Astrocyte of the cerebellum (primary cell): ENCODE data around the gene COL6A2.

ENCODE experiments used
- DNase-seq: peaks from one replicate; pipeline ENCODE4 v3.0.0-alpha.2; 2011; ENCODE audit warnings: low read depth
- H3K4me3 ChIP-seq: 2 replicates; pipeline ENCODE4 v1.5.1; 2011; ENCODE audit warnings: mild to moderate bottlenecking, low read depth, low read length, moderate library complexity
- CTCF ChIP-seq: IDR thresholded peaks from 2 replicates; pipeline ENCODE4 v1.5.1; 2012; ENCODE audit warnings: low read length, low read depth, moderate library complexity, mild to moderate bottlenecking; ENCODE audit errors: missing control alignments
- in situ Hi-C: cut with HindIII; loops from 2 replicates; pipeline ENCODE4 v1.10.0; 2017; ENCODE audit warnings: low sequenced_read_pairs

COL6A2 gene

GRCh38 chr21:46064870-46065214, 33.1 kb upstream of the COL6A2 start:
- no peak overlapping the region for H3K4me3 ChIP-seq
- in situ Hi-C loops, result no loop called here
- no peak for DNase-seq
- no peak for TF ChIP-seq CTCF

- H3K4me3 ChIP-seq, result no peak overlapping the region
- no peak for TF ChIP-seq CTCF
- peak; percentile 75 for DNase-seq
- in situ Hi-C loops, result no loop called here
Measured at GRCh38 chr21:46065215-46065913, 32.5 kb upstream of the COL6A2 start.

GRCh38 chr21:46065914-46066551, 31.9 kb upstream of the COL6A2 start:
- no peak for TF ChIP-seq CTCF
- DNase-seq, result no peak
- in situ Hi-C loops, result no loop called here
- no peak overlapping the region for H3K4me3 ChIP-seq

GRCh38 chr21:46066591-46067331, 31.2 kb upstream of the COL6A2 start:
- no peak for DNase-seq
- in situ Hi-C loops, result no loop called here
- TF ChIP-seq CTCF, result no peak
- H3K4me3 ChIP-seq, result no peak overlapping the region

- TF ChIP-seq CTCF, result no peak
- no peak for DNase-seq
- in situ Hi-C loops, result no loop called here
- no peak overlapping the region for H3K4me3 ChIP-seq
Measured at GRCh38 chr21:46067505-46068201, 30.3 kb upstream of the COL6A2 start.

- DNase-seq, result no peak
- TF ChIP-seq CTCF, result no peak
- in situ Hi-C loops, result no loop called here
- no peak overlapping the region for H3K4me3 ChIP-seq
Measured at GRCh38 chr21:46068516-46069079, 29.3 kb upstream of the COL6A2 start.
